ENCODE results near the gene ENTREP1.

Gene ENTREP1, protein sequence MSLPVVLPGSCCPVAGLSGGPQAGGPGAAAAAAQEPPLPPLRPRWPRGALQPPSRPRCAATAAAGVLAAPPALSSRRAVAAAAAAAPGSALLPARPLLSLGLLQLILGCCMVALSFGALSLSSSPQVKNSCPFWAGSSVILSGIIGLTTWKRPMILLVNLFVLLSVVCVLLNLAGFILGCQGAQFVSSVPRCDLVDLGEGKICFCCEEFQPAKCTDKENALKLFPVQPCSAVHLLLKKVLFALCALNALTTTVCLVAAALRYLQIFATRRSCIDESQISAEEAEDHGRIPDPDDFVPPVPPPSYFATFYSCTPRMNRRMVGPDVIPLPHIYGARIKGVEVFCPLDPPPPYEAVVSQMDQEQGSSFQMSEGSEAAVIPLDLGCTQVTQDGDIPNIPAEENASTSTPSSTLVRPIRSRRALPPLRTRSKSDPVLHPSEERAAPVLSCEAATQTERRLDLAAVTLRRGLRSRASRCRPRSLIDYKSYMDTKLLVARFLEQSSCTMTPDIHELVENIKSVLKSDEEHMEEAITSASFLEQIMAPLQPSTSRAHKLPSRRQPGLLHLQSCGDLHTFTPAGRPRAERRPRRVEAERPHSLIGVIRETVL

GRCh38 chr9:69324549-69325401 lies at the start of gene ENTREP1:
TSS of gene ENTREP1 (plus strand) at chr9:69325215. CDS start at chr9:69325310, 95 bp downstream.
- DNase-seq (ENCODE audit: low read depth, low spot score), result no peak
- Histone ChIP-seq H3K27ac (ENCODE audit: low read length) (no peak within 1 kb of the TSS), H3K4me1 (ENCODE audit: control insufficient read depth, insufficient read depth, low read length) (peaks cover 5% of the 10 kb centered on the region; the same call in 1 of the 2 replicates), H3K36me3 (ENCODE audit: control insufficient read depth, insufficient read depth, low read length) (no peaks in the 10 kb centered on the region), H3K27me3 (ENCODE audit: control insufficient read depth, insufficient read depth, low read length) (no peaks in the 10 kb centered on the region), H3K9me3 (ENCODE audit: control insufficient read depth, insufficient read depth, low read length) (no peaks in the 10 kb centered on the region), H3K4me3 (ENCODE audit: low read length) (peak within 1 kb of the TSS; percentile 51; the same call in 1 of the 2 replicates)
- no CpG with 5 or more reads among the region's 81 CpGs for WGBS (ENCODE audit: insufficient coverage, insufficient read length)

DNA sequence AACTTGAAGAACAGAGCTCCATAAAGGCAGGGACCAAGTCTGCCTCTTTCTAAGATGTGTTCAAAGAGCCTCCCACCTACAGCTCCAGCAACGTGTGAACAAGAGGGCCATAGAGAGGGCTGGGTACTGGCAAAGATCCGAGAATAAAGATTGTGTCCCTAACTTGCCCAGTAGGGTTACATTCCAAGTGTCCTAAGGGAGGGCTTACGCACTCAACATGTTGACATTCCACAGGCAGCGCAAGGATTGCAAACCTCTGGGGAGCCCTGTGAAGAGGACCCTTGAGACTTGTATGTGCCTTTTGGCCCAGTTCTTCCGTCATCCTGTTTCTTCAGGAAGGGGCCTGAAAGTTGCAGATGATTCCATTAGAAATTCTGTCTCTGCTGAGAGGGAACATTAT lies 48.2 kb upstream of the ENTREP1 start:
- H3K9me3 ChIP-seq (ENCODE audit: control insufficient read depth, insufficient read depth, low read length), result no peaks in the 10 kb centered on the region
- no CpG with 5 or more reads among the region's 5 CpGs for WGBS (ENCODE audit: insufficient coverage, insufficient read length)
- H3K4me3 ChIP-seq (ENCODE audit: low read length), result no peak overlapping the region
- no peaks in the 10 kb centered on the region for H3K36me3 ChIP-seq (ENCODE audit: control insufficient read depth, insufficient read depth, low read length)
- DNase-seq (ENCODE audit: low read depth, low spot score), result no peak
- no peaks in the 10 kb centered on the region for H3K27me3 ChIP-seq (ENCODE audit: control insufficient read depth, insufficient read depth, low read length)
- H3K4me1 ChIP-seq (ENCODE audit: control insufficient read depth, insufficient read depth, low read length), result no peaks in the 10 kb centered on the region
- H3K27ac ChIP-seq (ENCODE audit: low read length), result no peak overlapping the region

- no peaks in the 10 kb centered on the region for H3K36me3 ChIP-seq (ENCODE audit: control insufficient read depth, insufficient read depth, low read length)
- H3K27me3 ChIP-seq (ENCODE audit: control insufficient read depth, insufficient read depth, low read length), result no peaks in the 10 kb centered on the region
- no peak overlapping the region for H3K4me3 ChIP-seq (ENCODE audit: low read length)
- no peaks in the 10 kb centered on the region for H3K9me3 ChIP-seq (ENCODE audit: control insufficient read depth, insufficient read depth, low read length)
- no peak for DNase-seq (ENCODE audit: low read depth, low spot score)
- H3K27ac ChIP-seq (ENCODE audit: low read length), result no peak overlapping the region
- H3K4me1 ChIP-seq (ENCODE audit: control insufficient read depth, insufficient read depth, low read length), result no peaks in the 10 kb centered on the region
- no CpG with 5 or more reads among the region's 5 CpGs for WGBS (ENCODE audit: insufficient coverage, insufficient read length)
These were observed 45.8 kb upstream of the ENTREP1 start for GRCh38 chr9:69279084-69279731.

GRCh38 chr9:69279733-69280132 lies 45.3 kb upstream of the ENTREP1 start:
- no peak overlapping the region for H3K27ac ChIP-seq (ENCODE audit: low read length)
- no peak overlapping the region for H3K4me3 ChIP-seq (ENCODE audit: low read length)
- H3K27me3 ChIP-seq (ENCODE audit: control insufficient read depth, insufficient read depth, low read length), result no peaks in the 10 kb centered on the region
- DNase-seq (ENCODE audit: low read depth, low spot score), result no peak
- H3K4me1 ChIP-seq (ENCODE audit: control insufficient read depth, insufficient read depth, low read length), result no peaks in the 10 kb centered on the region
- no CpG with 5 or more reads among the region's 3 CpGs for WGBS (ENCODE audit: insufficient coverage, insufficient read length)
- no peaks in the 10 kb centered on the region for H3K36me3 ChIP-seq (ENCODE audit: control insufficient read depth, insufficient read depth, low read length)
- H3K9me3 ChIP-seq (ENCODE audit: control insufficient read depth, insufficient read depth, low read length), result no peaks in the 10 kb centered on the region

GRCh38 chr9:69283003-69283402 lies 42.0 kb upstream of the ENTREP1 start:
- no peak overlapping the region for H3K4me3 ChIP-seq (ENCODE audit: low read length)
- H3K36me3 ChIP-seq (ENCODE audit: control insufficient read depth, insufficient read depth, low read length), result no peaks in the 10 kb centered on the region
- H3K9me3 ChIP-seq (ENCODE audit: control insufficient read depth, insufficient read depth, low read length), result no peaks in the 10 kb centered on the region
- no peaks in the 10 kb centered on the region for H3K27me3 ChIP-seq (ENCODE audit: control insufficient read depth, insufficient read depth, low read length)
- no peaks in the 10 kb centered on the region for H3K4me1 ChIP-seq (ENCODE audit: control insufficient read depth, insufficient read depth, low read length)
- WGBS (ENCODE audit: insufficient coverage, insufficient read length), result no CpG with 5 or more reads among the region's 2 CpGs
- no peak overlapping the region for H3K27ac ChIP-seq (ENCODE audit: low read length)
- DNase-seq (ENCODE audit: low read depth, low spot score), result no peak

DNA sequence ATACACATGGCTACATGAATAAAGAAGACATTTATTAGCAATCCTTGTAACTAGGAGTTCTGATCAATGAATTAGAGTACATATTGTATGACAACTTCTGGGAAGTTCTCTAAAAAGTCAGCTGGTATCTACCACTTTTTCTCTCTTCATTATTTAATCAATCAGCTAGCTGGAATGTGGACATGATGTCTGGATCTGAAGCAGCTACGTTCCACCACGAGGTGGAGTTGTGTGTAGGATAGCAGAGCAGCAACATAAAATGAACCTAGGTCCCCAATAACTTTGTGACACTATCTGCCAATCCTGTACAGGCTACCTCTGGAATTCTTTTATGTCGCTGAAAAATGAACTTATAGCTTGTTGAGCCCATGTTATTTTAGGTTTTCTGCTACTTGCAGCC lies 32.9 kb upstream of the ENTREP1 start:
- Histone ChIP-seq H3K4me1 (ENCODE audit: control insufficient read depth, insufficient read depth, low read length) (no peaks in the 10 kb centered on the region), H3K9me3 (ENCODE audit: control insufficient read depth, insufficient read depth, low read length) (no peaks in the 10 kb centered on the region), H3K4me3 (ENCODE audit: low read length) (no peak overlapping the region), H3K27ac (ENCODE audit: low read length) (no peak overlapping the region), H3K36me3 (ENCODE audit: control insufficient read depth, insufficient read depth, low read length) (no peaks in the 10 kb centered on the region), H3K27me3 (ENCODE audit: control insufficient read depth, insufficient read depth, low read length) (no peaks in the 10 kb centered on the region)
- no peak for DNase-seq (ENCODE audit: low read depth, low spot score)
- no CpG with 5 or more reads among the region's 3 CpGs for WGBS (ENCODE audit: insufficient coverage, insufficient read length)

GRCh38 chr9:69293156-69293555 lies 31.9 kb upstream of the ENTREP1 start:
- Histone ChIP-seq H3K27me3 (ENCODE audit: control insufficient read depth, insufficient read depth, low read length) (no peaks in the 10 kb centered on the region), H3K4me3 (ENCODE audit: low read length) (no peak overlapping the region)
- no CpG with 5 or more reads among the region's 1 CpG for WGBS (ENCODE audit: insufficient coverage, insufficient read length)

GRCh38 chr9:69295872-69296552 lies 29.0 kb upstream of the ENTREP1 start:
- H3K9me3 ChIP-seq (ENCODE audit: control insufficient read depth, insufficient read depth, low read length), result no peaks in the 10 kb centered on the region
- no peaks in the 10 kb centered on the region for H3K36me3 ChIP-seq (ENCODE audit: control insufficient read depth, insufficient read depth, low read length)
- no peak overlapping the region for H3K27ac ChIP-seq (ENCODE audit: low read length)
- no peak overlapping the region for H3K4me3 ChIP-seq (ENCODE audit: low read length)
- DNase-seq (ENCODE audit: low read depth, low spot score), result no peak
- H3K27me3 ChIP-seq (ENCODE audit: control insufficient read depth, insufficient read depth, low read length), result no peaks in the 10 kb centered on the region
- no peaks in the 10 kb centered on the region for H3K4me1 ChIP-seq (ENCODE audit: control insufficient read depth, insufficient read depth, low read length)
- WGBS (ENCODE audit: insufficient coverage, insufficient read length), result no CpG with 5 or more reads among the region's 9 CpGs

More at GRCh38 chr9:69293156-69293555, 31.9 kb upstream of the ENTREP1 start:
- no peaks in the 10 kb centered on the region for H3K36me3 ChIP-seq (ENCODE audit: control insufficient read depth, insufficient read depth, low read length)
- no peak overlapping the region for H3K27ac ChIP-seq (ENCODE audit: low read length)
- no peaks in the 10 kb centered on the region for H3K9me3 ChIP-seq (ENCODE audit: control insufficient read depth, insufficient read depth, low read length)
- no peak for DNase-seq (ENCODE audit: low read depth, low spot score)
- H3K4me1 ChIP-seq (ENCODE audit: control insufficient read depth, insufficient read depth, low read length), result no peaks in the 10 kb centered on the region

DNA sequence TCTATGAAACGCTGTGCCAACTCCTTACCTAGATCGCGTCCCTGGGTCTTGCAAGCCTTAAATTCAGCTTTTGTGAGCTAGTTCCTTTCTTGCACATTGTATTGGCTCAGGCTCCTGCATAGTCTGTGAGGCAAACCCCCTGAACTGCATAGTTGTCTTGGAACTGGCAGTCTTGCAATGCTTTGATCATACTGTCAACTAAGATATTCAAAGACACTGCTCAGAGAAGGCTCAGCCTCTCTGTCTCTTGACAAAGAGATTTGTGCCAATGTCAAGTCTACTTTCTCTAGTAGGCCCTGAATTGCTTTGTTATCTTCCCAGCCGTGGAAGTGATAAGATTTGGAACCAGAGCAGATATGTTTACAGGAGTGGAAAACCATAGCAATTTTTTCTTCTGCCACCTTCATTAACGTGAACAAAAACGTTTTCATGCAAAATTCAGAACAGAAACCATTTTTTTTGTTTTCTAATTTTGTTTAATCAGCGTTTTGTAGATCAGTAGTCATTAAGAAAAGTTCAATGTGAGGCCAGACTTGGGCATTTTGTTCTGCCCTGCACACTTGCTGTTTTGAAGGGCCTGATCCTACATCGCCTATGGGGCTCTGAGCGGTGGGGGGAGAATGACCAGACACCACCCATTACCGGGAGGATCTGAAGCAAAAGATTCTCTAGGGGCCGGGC lies 27.6 kb upstream of the ENTREP1 start:
- Histone ChIP-seq H3K27ac (ENCODE audit: low read length) (no peak overlapping the region), H3K27me3 (ENCODE audit: control insufficient read depth, insufficient read depth, low read length) (no peaks in the 10 kb centered on the region), H3K4me3 (ENCODE audit: low read length) (no peak overlapping the region), H3K4me1 (ENCODE audit: control insufficient read depth, insufficient read depth, low read length) (no peaks in the 10 kb centered on the region), H3K9me3 (ENCODE audit: control insufficient read depth, insufficient read depth, low read length) (no peaks in the 10 kb centered on the region), H3K36me3 (ENCODE audit: control insufficient read depth, insufficient read depth, low read length) (no peaks in the 10 kb centered on the region)
- no CpG with 5 or more reads among the region's 11 CpGs for WGBS (ENCODE audit: insufficient coverage, insufficient read length)
- DNase-seq (ENCODE audit: low read depth, low spot score), result no peak

Data from iPS DF 6.9 (cell line).